Esophagus squamous epithelium (tissue), 5 donors: ENCODE data around the gene PKP4. TPM values are rescaled to one million over a fixed set of nuclear protein-coding genes. Genes with fewer than 3 reads are reported as not detected.

Experiments used
- DNase-seq: peaks from one replicate; lab custom pipeline; 2025; lab: John Stamatoyannopoulos, UW
- H3K27ac ChIP-seq, 4 donors: fragments of 200-600 bp; sonication (generic); one replicate each; pipeline ENCODE4 v1.5.1; 2016 to 2019; ENCODE audit warnings: mild to moderate bottlenecking in 1 of 4
- H3K27me3 ChIP-seq, 4 donors: fragments of 200-600 bp; sonication (generic); 1 replicate in 3 of 4; 2 replicates in 1 of 4; pipeline versions ENCODE4 v1.5.1 to v1.6.0; 2017 to 2021; ENCODE audit warnings: antibody characterized with exemption in 1 of 4
- H3K36me3 ChIP-seq, 3 donors: fragments of 200-600 bp; sonication (generic); one replicate each; pipeline ENCODE4 v1.5.1; 2016 to 2019
- H3K4me1 ChIP-seq, 3 donors: fragments of 200-600 bp; sonication (generic); one replicate each; pipeline ENCODE4 v1.5.1; 2017 to 2019
- H3K4me3 ChIP-seq, 4 donors: fragments of 200-600 bp; sonication (generic); 1 replicate in 3 of 4; 2 replicates in 1 of 4; pipeline ENCODE4 v1.5.1; 2016 to 2019; ENCODE audit warnings: mild to moderate bottlenecking in 2 of 4, moderate library complexity in 1 of 4
- H3K9me3 ChIP-seq, 3 donors: fragments of 200-600 bp; sonication (generic); one replicate each; pipeline ENCODE4 v1.5.1; 2016 to 2019
- CTCF ChIP-seq, 6 experiments: fragments of 450-650 bp in 4 of 6; fragments of 200-600 bp in 2 of 6; sonication (generic) in 2 of 6; IDR thresholded peaks; one replicate each; pipeline ENCODE4 v1.5.1; 2016 to 2019; ENCODE audit warnings: antibody characterized with exemption in 6 of 6, mild to moderate bottlenecking in 4 of 6, moderate library complexity in 4 of 6
- POLR2A ChIP-seq, 4 donors: fragments of 450-650 bp; IDR thresholded peaks; one replicate each; pipeline ENCODE4 v1.6.1; 2017; ENCODE audit warnings: antibody characterized with exemption in 4 of 4, mild to moderate bottlenecking in 4 of 4, moderate library complexity in 3 of 4
- WGBS, 2 donors: methylation state at CpG; one replicate each; pipeline ENCODE4 v1.1.5; 2018; 5-methylcytosine and 5-hydroxymethylcytosine counted together
- intact Hi-C: fragments of 100-400 bp; cut with DNase I; formaldehyde crosslinking; loops from one replicate; pipeline ENCODE4 v1.15.0; 2022
- total RNA-seq, 4 donors: library from RNA; depleted of rRNA; stranded (reverse); fragments of >200 nt; gene quantifications; one replicate each; pipeline ENCODE4 v1.1.0, GENCODE V29; 2016
- donor health status: DM: yes; HTN: yes; CAD: no.

The PKP4 gene
- total RNA-seq, 4 donors from 2014 or later: 36.3 to 77.1 (median 46.6) TPM

GRCh38 chr2:158666969-158667368 is 210.2 kb downstream of the PKP4 start:
- TF ChIP-seq CTCF (IDR thresholded peaks at IDR 0.05) (no peak), POLR2A (IDR thresholded peaks at IDR 0.05) (no peak)
- H3K36me3 ChIP-seq: peaks cover 0 to 86% (median 7%) of the 10 kb centered on the region in 3 donors
- WGBS, 2 donors: 83% methylated on average over 3 of the region's 8 CpGs; no CpG with 5 or more reads in 1 of the 2 donors
- no peak for DNase-seq
- intact Hi-C loops: no loop called here
- H3K4me1 ChIP-seq: peaks cover 0 to 46% (median 0%) of the 10 kb centered on the region in 3 donors
- no peaks in the 10 kb centered on the region for H3K27me3 ChIP-seq
- no peaks in the 10 kb centered on the region for H3K9me3 ChIP-seq
- peak overlapping the region in 3 of 4 donors; percentile 30 to 63 (median 45) for H3K27ac ChIP-seq
- no peak overlapping the region for H3K4me3 ChIP-seq

- no peaks in the 10 kb centered on the region for H3K27me3 ChIP-seq
- no peak for DNase-seq
- peak overlapping the region in 3 of 4 donors; percentile 30 to 63 (median 45) for H3K27ac ChIP-seq
- H3K9me3 ChIP-seq: no peaks in the 10 kb centered on the region
- no peak for TF ChIP-seq POLR2A (IDR thresholded peaks at IDR 0.05)
- TF ChIP-seq CTCF (IDR thresholded peaks at IDR 0.05): no peak
- 57 to 60% methylated on average over 4 of the region's 4 CpGs for WGBS, 2 donors
- intact Hi-C loops: no loop called here
- H3K4me3 ChIP-seq: no peak overlapping the region
- peaks cover 0 to 86% (median 7%) of the 10 kb centered on the region in 3 donors for H3K36me3 ChIP-seq
- H3K4me1 ChIP-seq: peaks cover 0 to 46% (median 0%) of the 10 kb centered on the region in 3 donors
Measured at GRCh38 chr2:158667586-158667985, 210.8 kb downstream of the PKP4 start.

- WGBS, 2 donors: 77 to 78% methylated on average over 5 of the region's 5 CpGs
- H3K4me3 ChIP-seq: no peak overlapping the region
- no peak for DNase-seq
- TF ChIP-seq POLR2A (IDR thresholded peaks at IDR 0.05) (no peak), CTCF (IDR thresholded peaks at IDR 0.05) (no peak)
- no peaks in the 10 kb centered on the region for H3K27me3 ChIP-seq
- peaks cover 0 to 86% (median 7%) of the 10 kb centered on the region in 3 donors for H3K36me3 ChIP-seq
- H3K27ac ChIP-seq: peak overlapping the region in 3 of 4 donors; percentile 30 to 63 (median 56)
- intact Hi-C loops: no loop called here
- H3K4me1 ChIP-seq: peaks cover 0 to 46% (median 0%) of the 10 kb centered on the region in 3 donors
- H3K9me3 ChIP-seq: no peaks in the 10 kb centered on the region
Measured at GRCh38 chr2:158668001-158668765, 211.4 kb downstream of the PKP4 start.

- Histone ChIP-seq H3K9me3 (no peaks in the 10 kb centered on the region), H3K36me3 (peaks cover 0 to 88% (median 1%) of the 10 kb centered on the region in 3 donors), H3K4me3 (no peak overlapping the region), H3K27me3 (no peaks in the 10 kb centered on the region), H3K27ac (no peak overlapping the region), H3K4me1 (peaks cover 0 to 36% (median 0%) of the 10 kb centered on the region in 3 donors)
- no peak for TF ChIP-seq POLR2A (IDR thresholded peaks at IDR 0.05)
- no peak for TF ChIP-seq CTCF (IDR thresholded peaks at IDR 0.05)
- no peak for DNase-seq
- WGBS, 2 donors: 88 to 95% methylated on average over 2 to 3 of the region's 3 CpGs
- intact Hi-C loops: no loop called here
Measured at GRCh38 chr2:158670292-158670691, 213.5 kb downstream of the PKP4 start.
